GM12892 (cell line): ENCODE measurements around the gene GDPGP1.

Experiments used
- DNase-seq: peaks from one replicate; pipeline ENCODE4 v3.0.0; 2011; ENCODE audit not compliant: insufficient read length
- FAIRE-seq: peaks from 2 replicates; lab custom pipeline; 2011; peaks lifted over from hg19 to GRCh38; lab: Jason Lieb, UNC
- POLR2A ChIP-seq: IDR thresholded peaks from 2 replicates; pipeline ENCODE4 v1.6.1; 2011; ENCODE audit warnings: low read depth, low read length, control low read depth
- POLR2AphosphoS5 ChIP-seq: IDR thresholded peaks from 2 replicates; pipeline ENCODE4 v1.6.1; 2011; ENCODE audit warnings: low read depth, low read length, control low read depth
- TAF1 ChIP-seq: IDR thresholded peaks from 2 replicates; pipeline ENCODE4 v1.6.1; 2011; ENCODE audit warnings: low read depth, mild to moderate bottlenecking, control low read depth, low read length, borderline replicate concordance

GDPGP1 gene

GRCh38 chr15:90294601-90295269, 60.7 kb downstream of the GDPGP1 start:
- no peak for TF ChIP-seq TAF1
- no peak for TF ChIP-seq POLR2AphosphoS5
- no peak for TF ChIP-seq POLR2A
- FAIRE-seq: no peak
- DNase-seq: no peak

GRCh38 chr15:90295270-90295648, 61.2 kb downstream of the GDPGP1 start:
- TF ChIP-seq POLR2A (no peak), TAF1 (no peak), POLR2AphosphoS5 (no peak)
- DNase-seq (no peak), FAIRE-seq (no peak)
